ENCODE results near the gene TSPAN18. TPM values are rescaled to one million over a fixed set of nuclear protein-coding genes. Genes with fewer than 3 reads are reported as not detected.

TSPAN18 gene
- total and polyA plus RNA-seq, 2 experiments from 2014 or later, result 0.20 to 0.54 TPM

DNA sequence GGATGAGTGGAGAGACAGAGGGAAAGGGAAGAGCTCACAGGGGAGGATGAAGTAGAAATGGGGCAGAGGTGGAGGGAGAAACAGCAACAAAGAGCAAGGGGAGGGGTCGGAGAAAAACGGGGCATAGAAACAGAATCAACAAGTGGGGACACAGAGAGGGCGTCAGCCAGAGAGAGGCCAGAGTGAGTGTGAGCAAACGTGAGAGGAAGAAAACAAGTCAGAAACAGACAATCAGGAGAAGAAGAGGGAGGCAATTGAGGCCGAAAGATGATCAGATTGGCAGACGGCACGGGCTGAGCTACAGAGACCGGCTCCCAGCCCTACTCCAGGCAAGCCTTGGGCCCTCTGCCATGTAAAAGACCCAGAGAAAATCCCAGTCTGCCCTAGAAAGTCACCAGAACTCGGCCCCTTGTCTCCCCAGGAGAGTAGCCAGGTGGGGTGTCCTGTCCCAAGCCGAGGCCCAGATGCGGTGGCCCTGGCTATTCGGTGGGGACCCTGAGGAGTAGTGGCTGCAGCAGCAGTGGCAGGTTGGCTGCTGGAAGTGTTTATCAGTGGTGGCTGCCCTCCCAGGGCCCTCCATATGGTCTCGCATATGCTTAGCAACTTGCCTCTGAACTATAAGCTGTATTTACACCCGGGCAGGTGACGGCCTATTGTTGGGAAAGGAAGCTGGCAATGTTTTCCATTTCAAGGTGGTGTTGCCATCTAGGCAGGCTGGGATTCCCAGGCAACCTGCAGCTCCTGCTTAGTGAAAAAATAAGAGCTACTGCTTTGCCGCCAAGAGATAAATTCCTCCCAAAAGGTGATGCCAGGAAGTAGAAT is 14.8 kb upstream of the TSPAN18 start:
- Histone ChIP-seq H3K9me2 (ENCODE audit: insufficient read depth) (no peaks in the 10 kb centered on the region), H3K79me2 (ENCODE audit: insufficient read depth) (no peaks in the 10 kb centered on the region), H3K9me3 (ENCODE audit: low read depth) (no peaks in the 10 kb centered on the region), H3F3A (ENCODE audit: insufficient read depth) (no peaks in the 10 kb centered on the region), H3K36me3 (ENCODE audit: low read depth) (no peaks in the 10 kb centered on the region), H3K27ac (no peak overlapping the region), H3K9ac (no peak overlapping the region), H3K4me2 (ENCODE audit: unreplicated experiment) (no peak overlapping the region), H3K27me3 (replicated peaks; ENCODE audit: insufficient read depth) (peaks cover 17% of the 10 kb centered on the region), H3K4me1 (ENCODE audit: insufficient read depth) (no peaks in the 10 kb centered on the region), H4K20me1 (ENCODE audit: insufficient read depth) (no peaks in the 10 kb centered on the region), H3K4me3 (no peak overlapping the region), H2AFZ (no peak overlapping the region)
- in situ Hi-C loops (cut with MboI), result no loop called here
- no peak for DNase-seq
- WGBS, 2 experiments (ENCODE audit: low coverage in 1 of 2, low lambda C conversion rate in 2 of 2, missing lambda C conversion rate in 2 of 2), result 62 to 73% methylated on average over 15 to 16 of the region's 16 CpGs
- TF ChIP-seq EZH2phosphoT487 (IDR thresholded peaks at IDR 0.05; ENCODE audit: insufficient read depth, low read depth) (no peak), EZH2 (IDR thresholded peaks at IDR 0.05; ENCODE audit: insufficient read depth, poor library complexity, severe bottlenecking) (no peak)

DNA sequence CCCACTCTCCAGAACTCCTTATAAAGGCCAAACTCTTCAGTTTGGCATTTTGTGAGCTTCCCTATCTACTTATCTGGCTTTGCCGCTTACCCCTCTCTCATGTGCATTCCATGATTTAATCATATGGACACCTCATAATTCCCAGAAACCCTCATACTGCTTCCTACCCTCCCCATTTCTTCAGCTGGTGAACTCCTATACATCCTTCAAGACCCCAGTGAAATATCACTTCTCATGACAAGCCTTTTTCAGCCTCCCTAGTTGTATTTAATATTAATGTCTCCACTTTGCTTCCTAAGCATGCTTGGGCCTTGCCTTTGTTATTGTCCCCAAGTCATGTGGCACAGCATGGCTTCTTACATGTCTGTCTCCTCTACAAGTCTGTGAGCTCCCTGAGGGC is 13.7 kb upstream of the TSPAN18 start:
- Histone ChIP-seq H2AFZ (no peak overlapping the region), H3K27ac (no peak overlapping the region), H3K9me3 (ENCODE audit: low read depth) (no peaks in the 10 kb centered on the region), H3K27me3 (replicated peaks; ENCODE audit: insufficient read depth) (peaks cover 19% of the 10 kb centered on the region), H3K9ac (no peak overlapping the region), H3K9me2 (ENCODE audit: insufficient read depth) (no peaks in the 10 kb centered on the region), H3K4me2 (ENCODE audit: unreplicated experiment) (no peak overlapping the region), H3F3A (ENCODE audit: insufficient read depth) (no peaks in the 10 kb centered on the region), H4K20me1 (ENCODE audit: insufficient read depth) (no peaks in the 10 kb centered on the region), H3K79me2 (ENCODE audit: insufficient read depth) (no peaks in the 10 kb centered on the region), H3K36me3 (ENCODE audit: low read depth) (no peaks in the 10 kb centered on the region), H3K4me1 (ENCODE audit: insufficient read depth) (no peaks in the 10 kb centered on the region), H3K4me3 (no peak overlapping the region)
- 85 to 100% methylated on average over 1 of the region's 1 CpG for WGBS, 2 experiments (ENCODE audit: low coverage in 1 of 2, low lambda C conversion rate in 2 of 2, missing lambda C conversion rate in 2 of 2)
- no peak for DNase-seq
- in situ Hi-C loops (cut with MboI), result no loop called here
- TF ChIP-seq EZH2 (IDR thresholded peaks at IDR 0.05; ENCODE audit: insufficient read depth, poor library complexity, severe bottlenecking) (no peak), EZH2phosphoT487 (IDR thresholded peaks at IDR 0.05; ENCODE audit: insufficient read depth, low read depth) (no peak)

DNA sequence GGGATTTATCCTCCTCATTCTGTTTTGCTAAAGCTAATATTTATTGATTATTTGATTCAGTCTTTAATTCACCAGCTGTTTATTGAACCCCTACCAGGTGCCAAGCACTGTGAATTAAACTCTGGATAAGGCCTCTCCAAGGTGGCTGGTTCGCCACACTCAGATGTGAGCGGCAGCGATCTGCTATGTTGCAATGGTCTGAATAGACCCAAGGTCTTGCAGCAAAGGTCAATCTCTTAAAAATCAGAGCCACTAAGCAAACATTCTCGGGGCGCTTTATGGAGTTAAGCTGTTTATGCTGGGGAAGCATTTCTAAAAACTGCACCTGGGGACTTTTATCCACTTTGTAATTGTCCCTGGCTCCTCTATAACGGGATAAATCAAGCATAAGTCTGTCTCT is 10.5 kb upstream of the TSPAN18 start:
- WGBS, 2 experiments (ENCODE audit: low coverage in 1 of 2, low lambda C conversion rate in 2 of 2, missing lambda C conversion rate in 2 of 2), result 71 to 76% methylated on average over 6 of the region's 6 CpGs
- Histone ChIP-seq H3K27me3 (replicated peaks; ENCODE audit: insufficient read depth) (peaks cover 30% of the 10 kb centered on the region), H3K9me3 (ENCODE audit: low read depth) (no peaks in the 10 kb centered on the region), H3K9ac (no peak overlapping the region), H3K4me2 (ENCODE audit: unreplicated experiment) (no peak overlapping the region), H3K4me1 (ENCODE audit: insufficient read depth) (no peaks in the 10 kb centered on the region), H2AFZ (no peak overlapping the region), H3F3A (ENCODE audit: insufficient read depth) (no peaks in the 10 kb centered on the region), H3K79me2 (ENCODE audit: insufficient read depth) (no peaks in the 10 kb centered on the region), H3K27ac (no peak overlapping the region), H3K4me3 (no peak overlapping the region), H4K20me1 (ENCODE audit: insufficient read depth) (no peaks in the 10 kb centered on the region), H3K9me2 (ENCODE audit: insufficient read depth) (no peaks in the 10 kb centered on the region), H3K36me3 (ENCODE audit: low read depth) (no peaks in the 10 kb centered on the region)
- no peak for TF ChIP-seq EZH2phosphoT487 (IDR thresholded peaks at IDR 0.05; ENCODE audit: insufficient read depth, low read depth)
- TF ChIP-seq EZH2 (IDR thresholded peaks at IDR 0.05; ENCODE audit: insufficient read depth, poor library complexity, severe bottlenecking), result no peak
- DNase-seq, result no peak
- in situ Hi-C loops (cut with MboI), result no loop called here

DNA sequence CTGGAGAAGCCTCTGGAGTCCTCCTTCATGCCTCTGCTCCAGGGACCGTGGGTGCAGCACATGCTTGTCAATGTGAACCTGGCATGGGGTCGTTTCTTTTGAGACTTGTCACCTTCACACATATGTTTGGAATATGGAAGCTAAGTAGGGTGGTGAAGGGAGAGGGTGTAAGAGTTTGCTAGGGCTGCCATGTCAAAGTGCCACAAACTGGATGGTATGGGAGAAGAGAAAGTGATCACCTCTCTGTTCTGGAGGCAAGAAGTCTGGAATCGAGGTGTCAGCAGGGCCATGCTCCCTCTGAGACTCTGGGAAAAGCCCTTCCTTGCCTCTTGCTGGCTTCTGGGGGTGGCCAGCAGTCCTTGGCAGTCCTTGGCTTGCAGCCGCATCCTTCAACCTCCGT is 8.7 kb upstream of the TSPAN18 start:
- peaks cover 16% of the 10 kb centered on the region for H3K27me3 ChIP-seq (replicated peaks; ENCODE audit: insufficient read depth)
- TF ChIP-seq EZH2phosphoT487 (IDR thresholded peaks at IDR 0.05; ENCODE audit: insufficient read depth, low read depth), result no peak
- TF ChIP-seq EZH2 (IDR thresholded peaks at IDR 0.05; ENCODE audit: insufficient read depth, poor library complexity, severe bottlenecking), result no peak
- no peak overlapping the region for H3K4me2 ChIP-seq (ENCODE audit: unreplicated experiment)
- no peak overlapping the region for H2AFZ ChIP-seq
- H3F3A ChIP-seq (ENCODE audit: insufficient read depth), result no peaks in the 10 kb centered on the region
- no peaks in the 10 kb centered on the region for H3K4me1 ChIP-seq (ENCODE audit: insufficient read depth)
- H3K4me3 ChIP-seq, result no peak overlapping the region
- in situ Hi-C loops (cut with MboI), result no loop called here
- H4K20me1 ChIP-seq (ENCODE audit: insufficient read depth), result no peaks in the 10 kb centered on the region
- H3K9me3 ChIP-seq (ENCODE audit: low read depth), result no peaks in the 10 kb centered on the region
- 57 to 60% methylated on average over 5 of the region's 5 CpGs for WGBS, 2 experiments (ENCODE audit: low coverage in 1 of 2, low lambda C conversion rate in 2 of 2, missing lambda C conversion rate in 2 of 2)
- no peak overlapping the region for H3K9ac ChIP-seq
- no peaks in the 10 kb centered on the region for H3K79me2 ChIP-seq (ENCODE audit: insufficient read depth)
- H3K9me2 ChIP-seq (ENCODE audit: insufficient read depth), result no peaks in the 10 kb centered on the region
- H3K27ac ChIP-seq, result no peak overlapping the region
- H3K36me3 ChIP-seq (ENCODE audit: low read depth), result no peaks in the 10 kb centered on the region
- DNase-seq, result no peak

Data from GM23248 (cell line).